ENCODE measurements around the gene SART1.

- TF ChIP-seq EZH2 (IDR thresholded peaks at IDR 0.05; ENCODE audit: low read length, missing control alignments) (no peak), CTCF (conservative IDR thresholded peaks at IDR 0.05 in 1 of 2, IDR thresholded peaks at IDR 0.05 in 1 of 2; ENCODE audit: low read depth in 1 of 2, low read length in 2 of 2) (no peak)
These were observed 52.2 kb downstream of the SART1 start for GRCh38 chr11:66013762-66014100.
